Stimulated activated CD8-positive, alpha-beta memory T cell treated with anti-CD3 and anti-CD28 coated beads, Interleukin-7, amount 100 ng/mL, for 24 hours (primary cell): ENCODE measurements around the gene RNF20.
"Not testable (repeated sequence)": the region's sequence is repeated elsewhere in the genome, so short reads cannot be mapped to it uniquely, and the experiment has no call there.

Experiments
- DNase-seq: peaks from one replicate; pipeline ENCODE4 v3.0.0-alpha.2; 2020; ENCODE audit warnings: low read depth

Gene RNF20

GRCh38 chr9:101536938-101537337 lies 3.3 kb downstream of the RNF20 start:
- no peak for DNase-seq

- no peak for DNase-seq
Observed at GRCh38 chr9:101540069-101540468, 6.4 kb downstream of the RNF20 start.

GRCh38 chr9:101543098-101543735 lies 9.6 kb downstream of the RNF20 start:
- no peak for DNase-seq

- not testable (repeated sequence) for DNase-seq
Observed at GRCh38 chr9:101549472-101550098, 15.9 kb downstream of the RNF20 start.

- no peak for DNase-seq
Observed at GRCh38 chr9:101561740-101562139, 28.1 kb downstream of the RNF20 start.

GRCh38 chr9:101562966-101563365 lies 29.3 kb downstream of the RNF20 start:
- no peak for DNase-seq

- no peak for DNase-seq
Observed at GRCh38 chr9:101564252-101564651, 30.6 kb downstream of the RNF20 start.

- no peak for DNase-seq
Observed at GRCh38 chr9:101566904-101567724, 33.5 kb downstream of the RNF20 start.

GRCh38 chr9:101567725-101568350 lies 34.2 kb downstream of the RNF20 start:
- no peak for DNase-seq

GRCh38 chr9:101569741-101570501 lies 36.3 kb downstream of the RNF20 start:
- no peak for DNase-seq

- DNase-seq = no peak
Observed at GRCh38 chr9:101571114-101571513, 37.5 kb downstream of the RNF20 start.

GRCh38 chr9:101572316-101572715 lies 38.7 kb downstream of the RNF20 start:
- DNase-seq = no peak

- DNase-seq = no peak
Observed at GRCh38 chr9:101574731-101575333, 41.2 kb downstream of the RNF20 start.

GRCh38 chr9:101578378-101578777 lies 44.7 kb downstream of the RNF20 start:
- no peak for DNase-seq

GRCh38 chr9:101579711-101580545 lies 46.3 kb downstream of the RNF20 start:
- DNase-seq = no peak

- DNase-seq = no peak
Observed at GRCh38 chr9:101582553-101582952, 48.9 kb downstream of the RNF20 start.

GRCh38 chr9:101585740-101586139 lies 52.1 kb downstream of the RNF20 start:
- DNase-seq = no peak

- no peak for DNase-seq
Observed at GRCh38 chr9:101586651-101587050, 53.0 kb downstream of the RNF20 start.

- DNase-seq = no peak
Observed at GRCh38 chr9:101587332-101588043, 53.8 kb downstream of the RNF20 start.

GRCh38 chr9:101590074-101590473 lies 56.4 kb downstream of the RNF20 start:
- DNase-seq = not testable (repeated sequence)
